Parathyroid adenoma (tissue), 2 donors: ENCODE data around the gene PRRC2B.

Experiments
- H2AFZ ChIP-seq: fragments of 300-600 bp; sonication (generic); one replicate; pipeline ENCODE4 v1.7.0; 2017; ENCODE audit warnings: antibody characterized with exemption, mild to moderate bottlenecking
- H3K27ac ChIP-seq: fragments of 300-600 bp; sonication (generic); one replicate; pipeline ENCODE4 v1.7.0; 2017
- H3K27me3 ChIP-seq: fragments of 300-600 bp; sonication (generic); one replicate; pipeline ENCODE4 v1.7.0; 2017; ENCODE audit warnings: low read length; ENCODE audit not compliant: control insufficient read depth, insufficient read depth
- H3K36me3 ChIP-seq: fragments of 300-600 bp; sonication (generic); one replicate; pipeline ENCODE4 v1.7.0; 2017; ENCODE audit warnings: low read length; ENCODE audit not compliant: control insufficient read depth, insufficient read depth
- H3K4me1 ChIP-seq: fragments of 300-600 bp; sonication (generic); one replicate; pipeline ENCODE4 v1.7.0; 2017; ENCODE audit warnings: control low read depth
- H3K4me2 ChIP-seq: fragments of 300-600 bp; sonication (generic); one replicate; pipeline ENCODE4 v1.7.0; 2017; ENCODE audit warnings: low read length
- H3K4me3 ChIP-seq: fragments of 300-600 bp; sonication (generic); one replicate; pipeline ENCODE4 v1.7.0; 2017; ENCODE audit warnings: low read depth, low read length
- H3K79me2 ChIP-seq: fragments of 300-600 bp; sonication (generic); one replicate; pipeline ENCODE4 v1.7.0; 2017; ENCODE audit warnings: control low read depth
- H3K9ac ChIP-seq: fragments of 300-600 bp; sonication (generic); one replicate; pipeline ENCODE4 v1.7.0; 2017; ENCODE audit warnings: mild to moderate bottlenecking
- H3K9me3 ChIP-seq: fragments of 300-600 bp; sonication (generic); one replicate; pipeline ENCODE4 v1.7.0; 2017; ENCODE audit warnings: low read length; ENCODE audit not compliant: control insufficient read depth
- CTCF ChIP-seq: fragments of 300-600 bp; sonication (generic); IDR thresholded peaks from one replicate; pipeline ENCODE4 v1.7.0; 2017; ENCODE audit warnings: antibody characterized with exemption, mild to moderate bottlenecking
- donor health status: primary hyperparathyroidism.

PRRC2B gene

GRCh38 chr9:131420980-131421624, 27.2 kb downstream of the PRRC2B start:
- H3K27me3 ChIP-seq, result no peaks in the 10 kb centered on the region
- H3K27ac ChIP-seq, result no peak overlapping the region
- no peaks in the 10 kb centered on the region for H3K9me3 ChIP-seq
- H3K9ac ChIP-seq, result no peak overlapping the region
- no peak overlapping the region for H3K4me3 ChIP-seq
- H3K4me1 ChIP-seq, result peaks cover 33% of the 10 kb centered on the region
- H3K36me3 ChIP-seq, result no peaks in the 10 kb centered on the region
- peaks cover 38% of the 10 kb centered on the region for H3K79me2 ChIP-seq
- no peak overlapping the region for H2AFZ ChIP-seq
- peak overlapping the region; percentile 4 for H3K4me2 ChIP-seq
- no peak for TF ChIP-seq CTCF

GRCh38 chr9:131421691-131422090, 27.8 kb downstream of the PRRC2B start:
- no peaks in the 10 kb centered on the region for H3K9me3 ChIP-seq
- H3K4me2 ChIP-seq, result peak overlapping the region; percentile 4
- no peak overlapping the region for H3K4me3 ChIP-seq
- H3K9ac ChIP-seq, result no peak overlapping the region
- H3K4me1 ChIP-seq, result peaks cover 33% of the 10 kb centered on the region
- peaks cover 39% of the 10 kb centered on the region for H3K79me2 ChIP-seq
- no peaks in the 10 kb centered on the region for H3K36me3 ChIP-seq
- no peak overlapping the region for H2AFZ ChIP-seq
- TF ChIP-seq CTCF, result no peak
- H3K27me3 ChIP-seq, result no peaks in the 10 kb centered on the region
- H3K27ac ChIP-seq, result no peak overlapping the region

- Histone ChIP-seq H3K4me1 (peaks cover 33% of the 10 kb centered on the region), H3K9ac (no peak overlapping the region), H3K27ac (no peak overlapping the region), H3K79me2 (peaks cover 44% of the 10 kb centered on the region), H3K36me3 (no peaks in the 10 kb centered on the region), H3K27me3 (no peaks in the 10 kb centered on the region), H3K9me3 (no peaks in the 10 kb centered on the region), H3K4me3 (no peak overlapping the region), H3K4me2 (peak overlapping the region; percentile 36), H2AFZ (no peak overlapping the region)
- peak; percentile 29 for TF ChIP-seq CTCF
Measured at GRCh38 chr9:131422241-131422792, 28.4 kb downstream of the PRRC2B start.

GRCh38 chr9:131423171-131423581, 29.3 kb downstream of the PRRC2B start:
- Histone ChIP-seq H3K9ac (no peak overlapping the region), H3K9me3 (no peaks in the 10 kb centered on the region), H3K36me3 (no peaks in the 10 kb centered on the region), H2AFZ (no peak overlapping the region), H3K79me2 (peaks cover 49% of the 10 kb centered on the region), H3K4me1 (peaks cover 27% of the 10 kb centered on the region), H3K4me2 (peak overlapping the region; percentile 36), H3K27me3 (no peaks in the 10 kb centered on the region), H3K4me3 (peak overlapping the region; percentile 6), H3K27ac (peak overlapping the region; percentile 15)
- TF ChIP-seq CTCF, result no peak

- no peak overlapping the region for H3K4me2 ChIP-seq
- no peaks in the 10 kb centered on the region for H3K27me3 ChIP-seq
- no peak overlapping the region for H3K27ac ChIP-seq
- H3K4me1 ChIP-seq, result peaks cover 11% of the 10 kb centered on the region
- TF ChIP-seq CTCF, result no peak
- no peak overlapping the region for H3K9ac ChIP-seq
- no peak overlapping the region for H2AFZ ChIP-seq
- H3K4me3 ChIP-seq, result no peak overlapping the region
- H3K36me3 ChIP-seq, result no peaks in the 10 kb centered on the region
- H3K9me3 ChIP-seq, result no peaks in the 10 kb centered on the region
- H3K79me2 ChIP-seq, result peaks cover 51% of the 10 kb centered on the region
Measured at GRCh38 chr9:131426545-131426944, 32.7 kb downstream of the PRRC2B start.
